ENCODE measurements around the gene INKA2.

INKA2 gene

DNA sequence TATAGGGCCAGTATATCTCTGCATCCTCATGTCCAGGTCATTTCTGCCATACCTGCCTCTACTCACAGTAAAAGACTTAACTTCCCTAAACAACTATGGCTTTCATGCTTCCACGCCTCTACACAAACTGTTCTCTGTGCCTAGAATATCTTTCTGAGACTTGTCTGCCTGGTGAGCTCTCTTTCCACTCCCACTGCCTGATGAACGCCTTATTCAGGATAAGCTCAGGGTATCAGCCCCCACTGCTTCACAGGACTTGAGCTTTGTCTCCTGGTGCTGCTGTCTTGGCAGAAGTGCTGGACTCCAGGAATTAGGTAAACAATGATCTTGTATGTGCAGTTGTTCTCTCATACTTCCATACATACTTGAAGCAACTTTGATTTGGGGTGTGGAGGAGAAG is 11.7 kb upstream of the INKA2 start:
- TF ChIP-seq EZH2phosphoT487 (IDR thresholded peaks at IDR 0.05; ENCODE audit: borderline replicate concordance), result no peak
- TF ChIP-seq, protein P1, sequence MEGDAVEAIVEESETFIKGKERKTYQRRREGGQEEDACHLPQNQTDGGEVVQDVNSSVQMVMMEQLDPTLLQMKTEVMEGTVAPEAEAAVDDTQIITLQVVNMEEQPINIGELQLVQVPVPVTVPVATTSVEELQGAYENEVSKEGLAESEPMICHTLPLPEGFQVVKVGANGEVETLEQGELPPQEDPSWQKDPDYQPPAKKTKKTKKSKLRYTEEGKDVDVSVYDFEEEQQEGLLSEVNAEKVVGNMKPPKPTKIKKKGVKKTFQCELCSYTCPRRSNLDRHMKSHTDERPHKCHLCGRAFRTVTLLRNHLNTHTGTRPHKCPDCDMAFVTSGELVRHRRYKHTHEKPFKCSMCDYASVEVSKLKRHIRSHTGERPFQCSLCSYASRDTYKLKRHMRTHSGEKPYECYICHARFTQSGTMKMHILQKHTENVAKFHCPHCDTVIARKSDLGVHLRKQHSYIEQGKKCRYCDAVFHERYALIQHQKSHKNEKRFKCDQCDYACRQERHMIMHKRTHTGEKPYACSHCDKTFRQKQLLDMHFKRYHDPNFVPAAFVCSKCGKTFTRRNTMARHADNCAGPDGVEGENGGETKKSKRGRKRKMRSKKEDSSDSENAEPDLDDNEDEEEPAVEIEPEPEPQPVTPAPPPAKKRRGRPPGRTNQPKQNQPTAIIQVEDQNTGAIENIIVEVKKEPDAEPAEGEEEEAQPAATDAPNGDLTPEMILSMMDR (conservative IDR thresholded peaks at IDR 0.05; ENCODE audit: low read length), result no peak
- Histone ChIP-seq H3K4me1 (ENCODE audit: insufficient read depth, low read length, poor library complexity, severe bottlenecking) (peaks cover 7% of the 10 kb centered on the region), H3K27me3 (ENCODE audit: insufficient read depth, low read length, poor library complexity, severe bottlenecking) (no peaks in the 10 kb centered on the region), H3K9ac (ENCODE audit: low read depth, low read length, poor library complexity, severe bottlenecking) (no peak overlapping the region), H2AFZ (ENCODE audit: low read length) (no peak overlapping the region), H3K79me2 (ENCODE audit: insufficient read depth, low read length) (peaks cover 11% of the 10 kb centered on the region), H3K9me2 (replicated peaks; ENCODE audit: low read depth, low read length) (no peaks in the 10 kb centered on the region), H3K4me3 (ENCODE audit: low read length, poor library complexity, severe bottlenecking) (no peak overlapping the region), H3F3A (ENCODE audit: low read depth) (no peaks in the 10 kb centered on the region), H3K9me3 (ENCODE audit: insufficient read depth, low read depth, low read length) (no peaks in the 10 kb centered on the region), H3K36me3 (ENCODE audit: insufficient read depth, low read length) (no peaks in the 10 kb centered on the region), H3K4me2 (ENCODE audit: low read depth, low read length, poor library complexity, severe bottlenecking) (no peak overlapping the region), H4K20me1 (ENCODE audit: insufficient read depth, low read length, poor library complexity, severe bottlenecking) (peaks cover under 1% of the 10 kb centered on the region)

DNA sequence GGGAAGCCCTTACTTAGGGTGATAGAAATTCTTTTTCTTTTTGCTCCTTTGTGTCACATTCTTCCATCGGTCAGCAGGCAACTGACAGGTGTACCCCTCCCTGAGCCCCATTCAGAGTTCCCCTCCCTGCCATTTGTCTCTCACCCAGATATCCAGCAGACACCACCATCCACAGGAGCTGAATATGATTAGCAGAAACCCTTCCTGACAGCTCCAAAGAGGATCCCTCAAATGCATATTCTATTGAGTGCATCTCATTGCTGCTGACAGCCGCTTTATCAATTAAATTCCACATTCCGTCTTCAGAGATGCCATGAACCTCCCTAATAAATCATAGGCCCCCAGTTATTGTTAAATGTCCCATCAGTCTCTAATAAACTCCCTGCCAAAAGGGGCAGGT is 10.4 kb upstream of the INKA2 start:
- Histone ChIP-seq H3F3A (ENCODE audit: low read depth) (no peaks in the 10 kb centered on the region), H3K79me2 (ENCODE audit: insufficient read depth, low read length) (peaks cover 8% of the 10 kb centered on the region; the same call in 1 of the 2 replicates), H3K9me3 (ENCODE audit: insufficient read depth, low read depth, low read length) (no peaks in the 10 kb centered on the region), H3K27me3 (ENCODE audit: insufficient read depth, low read length, poor library complexity, severe bottlenecking) (no peaks in the 10 kb centered on the region), H2AFZ (ENCODE audit: low read length) (no peak overlapping the region), H3K4me3 (ENCODE audit: low read length, poor library complexity, severe bottlenecking) (no peak overlapping the region), H3K9me2 (replicated peaks; ENCODE audit: low read depth, low read length) (no peaks in the 10 kb centered on the region), H3K9ac (ENCODE audit: low read depth, low read length, poor library complexity, severe bottlenecking) (no peak overlapping the region), H3K36me3 (ENCODE audit: insufficient read depth, low read length) (no peaks in the 10 kb centered on the region), H4K20me1 (ENCODE audit: insufficient read depth, low read length, poor library complexity, severe bottlenecking) (no peaks in the 10 kb centered on the region), H3K4me1 (ENCODE audit: insufficient read depth, low read length, poor library complexity, severe bottlenecking) (peaks cover 5% of the 10 kb centered on the region), H3K4me2 (ENCODE audit: low read depth, low read length, poor library complexity, severe bottlenecking) (no peak overlapping the region)
- TF ChIP-seq EZH2phosphoT487 (IDR thresholded peaks at IDR 0.05; ENCODE audit: borderline replicate concordance), result no peak
- TF ChIP-seq, protein P1 (conservative IDR thresholded peaks at IDR 0.05; ENCODE audit: low read length), result no peak

DNA sequence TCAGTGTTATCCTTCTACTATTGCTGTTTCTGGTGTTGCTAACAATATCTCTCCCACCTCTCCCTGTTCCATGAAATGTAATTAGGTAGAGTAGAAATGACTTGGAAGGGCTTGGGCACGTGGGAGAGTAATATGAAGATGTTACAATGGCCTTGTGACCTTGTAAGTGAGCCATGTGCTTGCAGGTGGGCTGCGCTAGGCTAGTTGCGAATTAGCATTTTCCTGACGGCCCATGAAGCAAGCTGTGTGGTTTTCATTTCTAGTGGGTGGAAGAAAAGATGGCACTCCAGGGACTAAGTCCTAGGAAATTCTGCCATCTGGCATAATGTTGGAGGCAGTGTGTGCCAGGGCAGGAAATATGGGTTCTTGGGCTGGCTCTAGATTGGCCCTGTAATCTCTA is 8.8 kb upstream of the INKA2 start:
- TF ChIP-seq, protein P1 (conservative IDR thresholded peaks at IDR 0.05; ENCODE audit: low read length), result no peak
- no peak for TF ChIP-seq EZH2phosphoT487 (IDR thresholded peaks at IDR 0.05; ENCODE audit: borderline replicate concordance)
- Histone ChIP-seq H3K79me2 (ENCODE audit: insufficient read depth, low read length) (no peaks in the 10 kb centered on the region), H3K4me3 (ENCODE audit: low read length, poor library complexity, severe bottlenecking) (no peak overlapping the region), H3K9me2 (replicated peaks; ENCODE audit: low read depth, low read length) (no peaks in the 10 kb centered on the region), H3K9me3 (ENCODE audit: insufficient read depth, low read depth, low read length) (no peaks in the 10 kb centered on the region), H3K36me3 (ENCODE audit: insufficient read depth, low read length) (no peaks in the 10 kb centered on the region), H2AFZ (ENCODE audit: low read length) (no peak overlapping the region), H3K4me2 (ENCODE audit: low read depth, low read length, poor library complexity, severe bottlenecking) (no peak overlapping the region), H3K27me3 (ENCODE audit: insufficient read depth, low read length, poor library complexity, severe bottlenecking) (no peaks in the 10 kb centered on the region), H3K4me1 (ENCODE audit: insufficient read depth, low read length, poor library complexity, severe bottlenecking) (no peaks in the 10 kb centered on the region), H4K20me1 (ENCODE audit: insufficient read depth, low read length, poor library complexity, severe bottlenecking) (no peaks in the 10 kb centered on the region), H3F3A (ENCODE audit: low read depth) (no peaks in the 10 kb centered on the region), H3K9ac (ENCODE audit: low read depth, low read length, poor library complexity, severe bottlenecking) (no peak overlapping the region)

Data from Loucy (cell line).